Effector memory CD4-positive, alpha-beta T cell (primary cell): Measurements from ENCODE around the gene GBE1.

ENCODE experiments used
- DNase-seq, 3 donors: peaks; one replicate each; pipeline ENCODE4 v3.0.0-alpha.2; 2020
- H3K27ac ChIP-seq: 2 replicates; pipeline ENCODE4 v1.7.0; 2013; ENCODE audit warnings: mild to moderate bottlenecking, low read length, moderate library complexity; ENCODE audit not compliant: insufficient read depth, poor library complexity, severe bottlenecking
- H3K27me3 ChIP-seq: replicated peaks from 2 replicates; pipeline ENCODE4 v1.7.0; 2013; ENCODE audit warnings: mild to moderate bottlenecking, low read length; ENCODE audit not compliant: insufficient read depth, control insufficient read depth, poor library complexity, severe bottlenecking
- H3K36me3 ChIP-seq: 2 replicates; pipeline ENCODE4 v1.7.0; 2013; ENCODE audit warnings: mild to moderate bottlenecking, low read length, moderate library complexity; ENCODE audit not compliant: control insufficient read depth, insufficient read depth
- H3K4me1 ChIP-seq: 2 replicates; pipeline ENCODE4 v1.7.0; 2013; ENCODE audit warnings: low read length, mild to moderate bottlenecking; ENCODE audit not compliant: control insufficient read depth, insufficient read depth, poor library complexity, severe bottlenecking
- H3K4me3 ChIP-seq: 2 replicates; pipeline ENCODE4 v1.7.0; 2013; ENCODE audit warnings: low read length, low read depth, mild to moderate bottlenecking; ENCODE audit not compliant: insufficient read depth, poor library complexity, severe bottlenecking
- H3K9me3 ChIP-seq: 2 replicates; pipeline ENCODE4 v1.7.0; 2013; ENCODE audit warnings: mild to moderate bottlenecking, low read length, moderate library complexity; ENCODE audit not compliant: control insufficient read depth

GBE1 gene

DNA sequence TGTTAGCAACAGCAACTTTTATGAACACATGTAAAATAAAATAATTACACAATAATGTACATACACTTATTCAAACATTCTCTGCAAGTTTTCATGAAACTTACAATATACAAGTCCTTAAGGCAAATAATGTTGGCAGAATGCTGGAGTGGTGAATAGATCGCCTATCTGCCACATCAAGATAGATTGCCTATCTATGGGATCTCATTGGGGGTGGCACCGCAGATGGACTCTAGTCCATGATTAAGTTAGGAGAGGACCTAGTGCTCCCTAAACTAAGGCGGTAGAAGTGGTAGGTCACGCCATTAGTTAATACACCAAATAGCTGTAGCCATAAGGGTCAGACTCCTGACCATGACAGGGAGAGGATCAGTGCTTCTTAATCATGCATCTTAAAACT, 315.7 kb downstream of the GBE1 start:
- H3K9me3 ChIP-seq = no peaks in the 10 kb centered on the region
- no peaks in the 10 kb centered on the region for H3K27me3 ChIP-seq
- H3K4me3 ChIP-seq = no peak overlapping the region
- H3K36me3 ChIP-seq = no peaks in the 10 kb centered on the region
- no peak overlapping the region for H3K27ac ChIP-seq
- DNase-seq = no peak
- H3K4me1 ChIP-seq = no peaks in the 10 kb centered on the region

DNA sequence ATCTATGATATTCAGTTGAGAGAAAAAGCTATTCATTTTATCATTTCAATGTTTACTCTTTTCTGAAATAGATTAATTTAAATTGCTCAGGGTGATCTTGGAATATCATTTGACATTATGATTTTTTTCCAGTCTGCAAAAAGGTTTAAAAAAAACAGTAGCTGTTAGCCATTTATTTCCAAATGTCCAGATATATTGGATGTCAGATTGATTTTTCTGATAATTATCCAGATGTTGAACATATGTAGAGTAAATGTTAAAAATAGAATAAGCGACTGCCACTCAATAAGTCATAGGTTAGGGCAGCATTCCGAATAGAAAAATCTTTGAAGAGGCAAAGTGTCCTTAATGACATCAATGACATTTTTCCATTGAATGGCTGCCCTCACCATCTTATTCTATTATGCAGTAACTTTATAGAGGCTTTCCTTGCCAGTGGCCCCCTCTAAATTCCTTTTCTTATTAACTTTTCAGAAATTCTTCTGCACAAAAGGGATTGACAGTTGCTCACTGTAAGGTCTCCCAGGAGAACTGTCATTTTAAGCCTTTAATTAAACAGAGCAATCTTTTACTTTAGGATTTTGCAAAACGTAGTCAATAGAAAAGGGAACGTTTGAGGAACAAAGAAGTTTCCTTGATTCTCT, 316.5 kb downstream of the GBE1 start:
- H3K9me3 ChIP-seq = no peaks in the 10 kb centered on the region
- H3K27me3 ChIP-seq = no peaks in the 10 kb centered on the region
- DNase-seq = no peak
- H3K4me3 ChIP-seq = no peak overlapping the region
- H3K4me1 ChIP-seq = no peaks in the 10 kb centered on the region
- H3K27ac ChIP-seq = no peak overlapping the region
- H3K36me3 ChIP-seq = no peaks in the 10 kb centered on the region

DNA sequence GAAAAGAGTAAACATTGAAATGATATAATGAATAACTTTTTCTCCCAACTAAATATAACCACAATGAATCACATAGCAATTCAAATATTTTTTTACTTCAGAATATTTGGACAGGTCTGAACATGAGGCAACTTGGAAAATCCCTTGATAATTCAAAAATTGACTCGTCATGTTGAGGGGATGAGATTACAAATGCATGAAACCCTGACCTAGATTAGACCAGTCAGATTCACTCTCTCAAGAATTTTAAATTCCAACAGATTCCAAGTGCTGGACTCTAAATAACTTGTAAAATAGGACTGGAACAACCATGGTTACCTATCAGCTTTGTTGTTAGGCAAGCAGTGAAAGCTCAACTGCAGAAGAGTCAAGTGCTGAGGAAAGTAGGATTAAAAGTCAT, 317.5 kb downstream of the GBE1 start:
- Histone ChIP-seq H3K27ac (no peak overlapping the region), H3K4me1 (no peaks in the 10 kb centered on the region), H3K4me3 (no peak overlapping the region), H3K36me3 (no peaks in the 10 kb centered on the region), H3K9me3 (no peaks in the 10 kb centered on the region), H3K27me3 (no peaks in the 10 kb centered on the region)
- DNase-seq = no peak

DNA sequence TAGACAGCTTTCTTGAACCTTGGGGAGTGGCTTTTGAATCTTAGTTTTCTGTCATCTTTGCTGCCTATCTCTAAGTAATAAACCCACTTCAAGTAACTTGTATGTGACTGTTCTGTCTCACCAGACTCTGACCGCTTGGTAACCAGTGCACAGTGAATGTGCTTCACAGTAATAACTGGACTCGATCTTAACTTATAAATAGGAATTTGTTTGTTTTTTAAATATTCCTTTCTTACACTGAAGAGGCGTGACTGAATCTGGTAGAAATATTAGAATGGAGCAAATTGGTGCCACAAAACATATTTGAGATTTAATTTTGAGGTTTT, 318.0 kb downstream of the GBE1 start:
- Histone ChIP-seq H3K4me1 (no peaks in the 10 kb centered on the region), H3K9me3 (no peaks in the 10 kb centered on the region), H3K27ac (no peak overlapping the region), H3K36me3 (no peaks in the 10 kb centered on the region), H3K4me3 (no peak overlapping the region), H3K27me3 (no peaks in the 10 kb centered on the region)
- DNase-seq = no peak

DNA sequence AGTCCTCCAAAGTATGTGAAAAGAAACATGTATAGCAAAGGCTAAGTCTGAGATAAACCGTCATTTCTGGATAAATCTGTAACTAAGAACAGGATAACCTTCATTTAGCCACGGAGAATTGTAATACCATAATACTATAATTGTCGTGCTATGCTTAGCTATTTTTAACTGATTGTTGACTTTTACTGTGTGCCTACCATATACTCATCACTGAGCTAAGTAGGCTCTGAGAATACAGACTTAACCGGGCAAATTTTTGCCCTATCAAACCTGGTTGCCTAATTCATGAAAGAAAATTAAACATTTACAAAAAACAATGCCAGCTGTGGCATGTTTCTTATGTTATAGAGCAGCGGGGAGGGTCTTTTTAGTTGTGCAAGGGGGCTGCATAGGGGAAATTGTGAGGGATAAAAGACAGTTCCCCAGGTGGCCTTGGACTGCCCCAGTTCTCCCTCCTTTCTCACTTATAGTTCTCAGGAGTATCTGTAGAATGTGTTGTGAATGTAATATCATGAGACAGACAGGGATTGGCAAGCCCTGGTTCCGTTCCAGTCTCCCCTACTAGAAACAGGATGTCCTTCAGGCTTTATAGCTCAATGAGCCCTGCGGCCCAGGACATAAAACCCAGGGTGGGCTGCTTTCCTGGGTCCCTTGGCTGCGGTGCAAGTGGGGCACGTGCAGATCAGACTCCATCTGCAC, 318.5 kb downstream of the GBE1 start:
- H3K36me3 ChIP-seq = no peaks in the 10 kb centered on the region

DNA sequence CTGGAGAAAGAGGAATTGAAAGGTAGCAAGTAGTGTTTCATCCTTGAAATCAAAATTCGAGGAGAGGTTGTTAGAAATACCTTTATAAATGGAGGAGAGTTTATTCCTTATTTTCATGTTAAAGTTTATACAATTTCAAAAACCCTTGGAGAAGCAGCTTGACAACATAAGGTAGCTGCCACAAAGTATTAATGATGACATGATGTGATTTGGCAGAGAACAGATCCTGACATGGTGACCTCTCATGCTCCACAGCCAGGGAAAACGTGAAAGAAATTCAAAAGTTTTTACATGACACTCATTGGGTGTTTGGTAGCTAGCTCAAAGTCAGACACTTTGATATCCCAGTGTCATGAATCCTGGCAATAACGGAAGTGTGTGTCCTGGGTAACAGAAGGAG, 320.8 kb downstream of the GBE1 start:
- Histone ChIP-seq H3K4me3 (no peak overlapping the region), H3K36me3 (no peaks in the 10 kb centered on the region), H3K27me3 (no peaks in the 10 kb centered on the region)

More for the DNA sequence above, 318.5 kb downstream of the GBE1 start:
- H3K9me3 ChIP-seq = no peaks in the 10 kb centered on the region
- H3K27ac ChIP-seq = no peak overlapping the region
- H3K4me3 ChIP-seq = no peak overlapping the region
- H3K4me1 ChIP-seq = no peaks in the 10 kb centered on the region
- no peaks in the 10 kb centered on the region for H3K27me3 ChIP-seq
- DNase-seq = no peak

More for the DNA sequence above, 320.8 kb downstream of the GBE1 start:
- Histone ChIP-seq H3K27ac (no peak overlapping the region), H3K4me1 (no peaks in the 10 kb centered on the region), H3K9me3 (no peaks in the 10 kb centered on the region)
- no peak for DNase-seq
